ENCODE data around the gene POLDIP3. TPM values are rescaled to one million over a fixed set of nuclear protein-coding genes. Genes with fewer than 3 reads are reported as not detected.
"Not testable (repeated sequence)": the region's sequence is repeated elsewhere in the genome, so short reads cannot be mapped to it uniquely, and the experiment has no call there.

Gene POLDIP3
- total RNA-seq, 6 experiments from 2014 or later, result 54.2 to 63.7 (median 58.1) TPM

- H3K27ac Mint-ChIP-seq, result no peak overlapping the region
- no peaks in the 10 kb centered on the region for H3K36me3 Mint-ChIP-seq (ENCODE audit: low read depth)
- DNase-seq, result no peak
- peaks cover 30% of the 10 kb centered on the region for H3K27me3 Mint-ChIP-seq (ENCODE audit: insufficient read depth)
- H3K9me3 Mint-ChIP-seq, result no peaks in the 10 kb centered on the region
- no peaks in the 10 kb centered on the region for H3K4me1 Mint-ChIP-seq (ENCODE audit: low read depth)
- H3K4me3 Mint-ChIP-seq, result no peak overlapping the region
- no peak for TF ChIP-seq CTCF (IDR thresholded peaks at IDR 0.05)
These were observed 67.1 kb downstream of the POLDIP3 start for GRCh38 chr22:42547562-42547961.

- H3K4me3 Mint-ChIP-seq, result no peak overlapping the region
- H3K27ac Mint-ChIP-seq, result no peak overlapping the region
- H3K27me3 Mint-ChIP-seq (ENCODE audit: insufficient read depth), result peaks cover 26% of the 10 kb centered on the region
- H3K4me1 Mint-ChIP-seq (ENCODE audit: low read depth), result peaks cover 10% of the 10 kb centered on the region
- DNase-seq, result no peak
- no peaks in the 10 kb centered on the region for H3K36me3 Mint-ChIP-seq (ENCODE audit: low read depth)
- H3K9me3 Mint-ChIP-seq, result no peaks in the 10 kb centered on the region
- TF ChIP-seq CTCF (IDR thresholded peaks at IDR 0.05), result no peak
These were observed 70.0 kb downstream of the POLDIP3 start for GRCh38 chr22:42544686-42545085.

- not testable (repeated sequence) for H3K36me3 Mint-ChIP-seq (ENCODE audit: low read depth); H3K9me3 Mint-ChIP-seq
- H3K27ac Mint-ChIP-seq, result peak overlapping the region; percentile 63; the same call in 1 of the 2 replicates
These were observed 75.4 kb downstream of the POLDIP3 start for GRCh38 chr22:42539236-42539771.

GRCh38 chr22:42537199-42537831, 77.4 kb downstream of the POLDIP3 start:
- H3K36me3 Mint-ChIP-seq (ENCODE audit: low read depth); H3K27me3 Mint-ChIP-seq (ENCODE audit: insufficient read depth); H3K9me3 Mint-ChIP-seq: not testable (repeated sequence)
- Mint-ChIP-seq H3K4me3 (peak overlapping the region; percentile 24; the same call in 1 of the 2 replicates), H3K27ac (peak overlapping the region; percentile 73), H3K4me1 (ENCODE audit: low read depth) (peaks cover 42% of the 10 kb centered on the region)
- DNase-seq, result peak; percentile 15

More at GRCh38 chr22:42539236-42539771, 75.4 kb downstream of the POLDIP3 start:
- not testable (repeated sequence) for H3K4me3 Mint-ChIP-seq; H3K27me3 Mint-ChIP-seq (ENCODE audit: insufficient read depth)
- DNase-seq, result peak; percentile 12
- H3K4me1 Mint-ChIP-seq (ENCODE audit: low read depth), result peaks cover 34% of the 10 kb centered on the region

- Mint-ChIP-seq H3K27me3 (ENCODE audit: insufficient read depth) (peaks cover 12% of the 10 kb centered on the region), H3K4me1 (ENCODE audit: low read depth) (peaks cover 42% of the 10 kb centered on the region), H3K27ac (peak overlapping the region; percentile 73; the same call in 1 of the 2 replicates)
- H3K4me3 Mint-ChIP-seq; DNase-seq; H3K36me3 Mint-ChIP-seq (ENCODE audit: low read depth); H3K9me3 Mint-ChIP-seq: not testable (repeated sequence)
These were observed 78.0 kb downstream of the POLDIP3 start for GRCh38 chr22:42536634-42537033.

- TF ChIP-seq CTCF (IDR thresholded peaks at IDR 0.05), result no peak
- no peak overlapping the region for H3K27ac Mint-ChIP-seq
- no peak overlapping the region for H3K4me3 Mint-ChIP-seq
- DNase-seq, result no peak
- H3K27me3 Mint-ChIP-seq (ENCODE audit: insufficient read depth), result peaks cover 13% of the 10 kb centered on the region
- no peaks in the 10 kb centered on the region for H3K9me3 Mint-ChIP-seq
- no peaks in the 10 kb centered on the region for H3K36me3 Mint-ChIP-seq (ENCODE audit: low read depth)
- H3K4me1 Mint-ChIP-seq (ENCODE audit: low read depth), result peaks cover 38% of the 10 kb centered on the region
These were observed 78.5 kb downstream of the POLDIP3 start for GRCh38 chr22:42536166-42536565.

- Mint-ChIP-seq H3K27me3 (ENCODE audit: insufficient read depth) (peaks cover 21% of the 10 kb centered on the region), H3K4me1 (ENCODE audit: low read depth) (peaks cover 32% of the 10 kb centered on the region)
- H3K9me3 Mint-ChIP-seq; H3K36me3 Mint-ChIP-seq (ENCODE audit: low read depth); H3K27ac Mint-ChIP-seq; DNase-seq; H3K4me3 Mint-ChIP-seq: not testable (repeated sequence)
These were observed 79.5 kb downstream of the POLDIP3 start for GRCh38 chr22:42535082-42535731.

Other genes with a start within 250 kb of the POLDIP3 start
- not detected for gene NFAM1, start 182.5 kb downstream of the POLDIP3 start, total RNA-seq (2021; fragmentation: NEBNext Ultra II Directional; extraction: Animal tissue kit (Norgen Biotek cat#: 25700))
- 100 to 1,000 TPM in 2 of 6 experiments, 10 to 100 TPM in 4; 88.7 to 107 (median 97.5) TPM for gene RRP7A, start 95.1 kb downstream of the POLDIP3 start, total RNA-seq (2021; fragmentation: NEBNext Ultra II Directional; extraction: Animal tissue kit (Norgen Biotek cat#: 25700))
- gene SERHL2, start 60.9 kb downstream of the POLDIP3 start, total RNA-seq (2021; fragmentation: NEBNext Ultra II Directional; extraction: Animal tissue kit (Norgen Biotek cat#: 25700)), result 1 to 10 TPM; 4.2 to 6.2 (median 4.8) TPM
- under 1 TPM in 3 of 6 experiments, not detected in 3; 0.26 to 0.64 (median 0.54) TPM for gene ATP5MGL, start 25.7 kb upstream of the POLDIP3 start, total RNA-seq (2021; fragmentation: NEBNext Ultra II Directional; extraction: Animal tissue kit (Norgen Biotek cat#: 25700))
- 100 to 1,000 TPM; 315 to 413 (median 347) TPM for gene CYB5R3, start 34.5 kb upstream of the POLDIP3 start, total RNA-seq (2021; fragmentation: NEBNext Ultra II Directional; extraction: Animal tissue kit (Norgen Biotek cat#: 25700))
- 10 to 100 TPM; 12.2 to 14.3 (median 13.1) TPM for gene A4GALT, start 106.0 kb upstream of the POLDIP3 start, total RNA-seq (2021; fragmentation: NEBNext Ultra II Directional; extraction: Animal tissue kit (Norgen Biotek cat#: 25700))
- gene ARFGAP3, start 242.4 kb upstream of the POLDIP3 start, total RNA-seq (2021; fragmentation: NEBNext Ultra II Directional; extraction: Animal tissue kit (Norgen Biotek cat#: 25700)), result 10 to 100 TPM; 62.6 to 77.7 (median 66.8) TPM

Data from HFFc6 (cell line).